Upper lobe of left lung (tissue), 6 donors: ENCODE data around the gene MIAT. TPM values are rescaled to one million over a fixed set of nuclear protein-coding genes. Genes with fewer than 3 reads are reported as not detected.

ENCODE experiments used
- ATAC-seq, 2 donors: fragments of 200-7000 bp; cut with Tn5 transposase; one replicate each; pipeline ENCODE4 v1.9.1; 2022; ENCODE audit warnings: mild to moderate bottlenecking in 2 of 2, moderate library complexity in 2 of 2; ENCODE audit not compliant: low FRiP score in 2 of 2
- DNase-seq, 2 donors: peaks; one replicate each; pipeline ENCODE4 v3.0.0-alpha.2; 2019 to 2020
- H3K27ac ChIP-seq, 4 donors: fragments of 200-600 bp; sonication (generic); one replicate each; pipeline ENCODE4 v1.5.1; 2016 to 2019
- H3K27me3 ChIP-seq, 4 donors: fragments of 200-600 bp; sonication (generic); one replicate each; pipeline ENCODE4 v1.5.1; 2017 to 2019
- H3K36me3 ChIP-seq, 4 donors: fragments of 200-600 bp; sonication (generic); one replicate each; pipeline ENCODE4 v1.5.1; 2016 to 2019
- H3K4me1 ChIP-seq, 4 donors: fragments of 200-600 bp; sonication (generic); one replicate each; pipeline ENCODE4 v1.5.1; 2018 to 2019
- H3K4me3 ChIP-seq, 4 donors: fragments of 200-600 bp; sonication (generic); one replicate each; pipeline ENCODE4 v1.5.1; 2017 to 2019; ENCODE audit warnings: mild to moderate bottlenecking in 2 of 4, moderate library complexity in 1 of 4
- H3K9me3 ChIP-seq, 4 donors: fragments of 200-600 bp; sonication (generic); one replicate each; pipeline ENCODE4 v1.5.1; 2018 to 2019
- EP300 ChIP-seq, 4 donors: sonication (generic); formaldehyde crosslinking; IDR thresholded peaks; one replicate each; pipeline ENCODE4 v1.5.1; 2017; ENCODE audit warnings: antibody characterized with exemption in 4 of 4, control low read depth in 2 of 4
- POLR2A ChIP-seq, 4 donors: fragments of 450-650 bp; IDR thresholded peaks; one replicate each; pipeline ENCODE4 v1.5.1; 2016 to 2017; ENCODE audit warnings: antibody characterized with exemption in 4 of 4, mild to moderate bottlenecking in 2 of 4
- POLR2AphosphoS5 ChIP-seq, 2 donors: sonication (generic); formaldehyde crosslinking; IDR thresholded peaks; one replicate each; pipeline ENCODE4 v1.5.1; 2017; ENCODE audit warnings: antibody characterized with exemption in 2 of 2
- WGBS, 2 donors: methylation state at CpG; one replicate each; pipeline ENCODE4 v1.1.5; 2017 to 2018; 5-methylcytosine and 5-hydroxymethylcytosine counted together
- total RNA-seq, 6 donors: library from RNA; depleted of rRNA in 4 of 6; stranded (reverse); fragments of >200 nt in 4 of 6; gene quantifications; one replicate each; pipeline versions ENCODE4 v1.1.0 to v1.2.1, GENCODE V29; 2016 to 2021
- TF ChIP-seq, protein P1 (sequence below), 6 experiments: fragments of 450-650 bp in 4 of 6; fragments of 200-600 bp in 2 of 6; sonication (generic) in 2 of 6; IDR thresholded peaks; one replicate each; pipeline ENCODE4 v1.5.1; 2016 to 2019; ENCODE audit warnings: antibody characterized with exemption in 6 of 6
- donor health status: DM: no; HTN: no; CAD: no; lungs with moderate emphysema.
- donor health status: DM: no; HTN: yes; CAD: no; lungs with severe emphysema.

Gene MIAT
- total RNA-seq, 6 donors from 2014 or later: 3.0 to 24.1 (median 6.1) TPM

- no peak overlapping the region for H3K4me3 ChIP-seq
- peaks cover 0 to 4% (median 0%) of the 10 kb centered on the region in 4 donors for H3K4me1 ChIP-seq
- no peak overlapping the region for H3K27ac ChIP-seq
- 93 to 99% methylated on average over 3 of the region's 3 CpGs for WGBS, 2 donors
- no peak for TF ChIP-seq POLR2AphosphoS5 (IDR thresholded peaks at IDR 0.05)
- no peak for TF ChIP-seq EP300 (IDR thresholded peaks at IDR 0.05)
- TF ChIP-seq POLR2A (IDR thresholded peaks at IDR 0.05): no peak
- TF ChIP-seq, protein P1, sequence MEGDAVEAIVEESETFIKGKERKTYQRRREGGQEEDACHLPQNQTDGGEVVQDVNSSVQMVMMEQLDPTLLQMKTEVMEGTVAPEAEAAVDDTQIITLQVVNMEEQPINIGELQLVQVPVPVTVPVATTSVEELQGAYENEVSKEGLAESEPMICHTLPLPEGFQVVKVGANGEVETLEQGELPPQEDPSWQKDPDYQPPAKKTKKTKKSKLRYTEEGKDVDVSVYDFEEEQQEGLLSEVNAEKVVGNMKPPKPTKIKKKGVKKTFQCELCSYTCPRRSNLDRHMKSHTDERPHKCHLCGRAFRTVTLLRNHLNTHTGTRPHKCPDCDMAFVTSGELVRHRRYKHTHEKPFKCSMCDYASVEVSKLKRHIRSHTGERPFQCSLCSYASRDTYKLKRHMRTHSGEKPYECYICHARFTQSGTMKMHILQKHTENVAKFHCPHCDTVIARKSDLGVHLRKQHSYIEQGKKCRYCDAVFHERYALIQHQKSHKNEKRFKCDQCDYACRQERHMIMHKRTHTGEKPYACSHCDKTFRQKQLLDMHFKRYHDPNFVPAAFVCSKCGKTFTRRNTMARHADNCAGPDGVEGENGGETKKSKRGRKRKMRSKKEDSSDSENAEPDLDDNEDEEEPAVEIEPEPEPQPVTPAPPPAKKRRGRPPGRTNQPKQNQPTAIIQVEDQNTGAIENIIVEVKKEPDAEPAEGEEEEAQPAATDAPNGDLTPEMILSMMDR (IDR thresholded peaks at IDR 0.05): no peak
- no peaks in the 10 kb centered on the region for H3K27me3 ChIP-seq
- ATAC-seq (no peak), DNase-seq (no peak)
- H3K36me3 ChIP-seq: no peaks in the 10 kb centered on the region
- no peaks in the 10 kb centered on the region for H3K9me3 ChIP-seq
Observed at GRCh38 chr22:26709617-26710390, 52.4 kb downstream of the MIAT start.

DNA sequence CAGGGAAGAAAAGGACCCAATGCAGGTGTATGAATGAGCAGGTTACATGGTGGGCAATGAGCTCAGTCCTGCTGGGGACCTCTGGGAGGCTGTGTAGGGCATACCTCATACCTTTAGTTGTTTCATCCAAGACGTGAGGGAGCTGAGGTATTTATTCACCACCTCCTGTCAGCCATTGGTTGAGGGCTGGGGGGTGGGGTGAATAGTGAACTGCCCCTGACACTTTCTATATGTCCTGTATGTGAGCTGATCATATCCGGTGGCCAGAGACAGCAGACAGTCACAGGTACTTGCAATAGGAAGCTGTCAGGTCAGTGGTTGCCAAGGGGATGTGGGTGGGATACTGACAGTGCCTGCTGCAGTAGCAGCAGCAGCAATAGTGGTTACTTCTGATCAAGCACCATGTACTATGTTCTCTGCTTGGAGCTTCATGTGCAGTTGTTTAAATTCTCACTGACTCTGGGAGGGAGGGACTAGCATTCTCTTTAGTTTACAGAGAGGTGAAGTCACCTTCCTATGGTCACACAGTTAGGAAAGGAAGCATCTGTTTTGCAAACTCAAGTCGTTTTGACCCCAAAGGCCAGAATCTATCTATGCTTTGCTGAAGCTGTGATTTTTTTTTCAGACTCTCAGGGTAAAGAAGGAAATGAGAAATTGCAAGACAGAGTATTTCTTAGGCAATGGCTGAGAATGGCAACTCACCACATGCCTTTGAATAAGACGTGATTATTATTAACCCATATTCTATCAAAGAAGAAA lies 54.0 kb downstream of the MIAT start:
- 66 to 69% methylated on average over 4 of the region's 4 CpGs for WGBS, 2 donors
- Histone ChIP-seq H3K4me3 (no peak overlapping the region), H3K27me3 (no peaks in the 10 kb centered on the region), H3K4me1 (peaks cover 0 to 4% (median 0%) of the 10 kb centered on the region in 4 donors), H3K27ac (no peak overlapping the region), H3K36me3 (no peaks in the 10 kb centered on the region), H3K9me3 (no peaks in the 10 kb centered on the region)
- no peak for ATAC-seq
- peak in 1 of 2 donors; percentile 22 for DNase-seq
- TF ChIP-seq POLR2AphosphoS5 (IDR thresholded peaks at IDR 0.05) (no peak), POLR2A (IDR thresholded peaks at IDR 0.05) (no peak), EP300 (IDR thresholded peaks at IDR 0.05) (no peak)
- TF ChIP-seq, protein P1 (IDR thresholded peaks at IDR 0.05): no peak

- Histone ChIP-seq H3K27me3 (no peaks in the 10 kb centered on the region), H3K27ac (no peak overlapping the region), H3K36me3 (peaks cover 0 to 3% (median 1%) of the 10 kb centered on the region in 4 donors), H3K4me1 (peaks cover 0 to 4% (median 0%) of the 10 kb centered on the region in 4 donors), H3K4me3 (no peak overlapping the region), H3K9me3 (no peaks in the 10 kb centered on the region)
- ATAC-seq (no peak), DNase-seq (no peak)
- 72 to 87% methylated on average over 8 of the region's 8 CpGs for WGBS, 2 donors
- TF ChIP-seq, protein P1 (IDR thresholded peaks at IDR 0.05): no peak
- TF ChIP-seq POLR2AphosphoS5 (IDR thresholded peaks at IDR 0.05) (no peak), EP300 (IDR thresholded peaks at IDR 0.05) (no peak), POLR2A (IDR thresholded peaks at IDR 0.05) (no peak)
Observed at GRCh38 chr22:26712158-26712557, 54.8 kb downstream of the MIAT start.

DNA sequence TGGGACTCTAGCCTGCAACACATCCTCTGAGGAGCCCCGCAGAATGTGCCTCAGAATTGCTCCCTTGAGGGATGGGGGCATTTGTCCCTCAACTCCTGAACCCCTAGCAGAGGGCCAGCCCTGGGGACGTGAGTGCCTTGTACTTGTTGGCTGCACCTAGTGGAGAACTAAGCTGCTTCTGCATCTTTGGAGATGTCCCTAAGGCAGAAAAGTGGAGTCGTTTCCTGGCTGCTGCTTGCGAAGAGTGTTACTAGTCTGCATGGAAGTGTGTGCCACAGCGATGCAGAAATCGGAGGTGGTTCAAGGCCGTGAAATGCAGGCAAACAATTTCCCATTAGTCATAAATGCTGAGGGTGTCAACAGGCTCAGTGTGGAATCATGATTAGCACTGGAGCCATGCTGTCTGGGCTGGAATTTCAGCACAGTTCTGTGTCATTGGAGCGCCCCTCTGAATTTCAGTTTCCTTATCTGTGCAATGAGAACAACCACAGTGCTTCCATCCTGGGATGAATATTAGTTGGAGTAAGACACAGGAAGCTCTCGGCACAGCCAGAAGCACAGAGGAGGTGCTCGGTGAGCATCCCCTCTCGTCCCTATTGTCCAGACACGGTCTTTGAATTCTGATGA lies 56.5 kb downstream of the MIAT start:
- H3K4me3 ChIP-seq: no peak overlapping the region
- no peak overlapping the region for H3K27ac ChIP-seq
- peaks cover 0 to 4% (median 2%) of the 10 kb centered on the region in 4 donors for H3K4me1 ChIP-seq
- no peak for DNase-seq
- TF ChIP-seq EP300 (IDR thresholded peaks at IDR 0.05): no peak
- TF ChIP-seq POLR2AphosphoS5 (IDR thresholded peaks at IDR 0.05): no peak
- TF ChIP-seq POLR2A (IDR thresholded peaks at IDR 0.05): no peak
- TF ChIP-seq, protein P1 (IDR thresholded peaks at IDR 0.05): no peak
- H3K9me3 ChIP-seq: no peaks in the 10 kb centered on the region
- H3K27me3 ChIP-seq: no peaks in the 10 kb centered on the region
- H3K36me3 ChIP-seq: peaks cover 0 to 19% (median 9%) of the 10 kb centered on the region in 4 donors
- ATAC-seq: no peak
- 74 to 85% methylated on average over 11 to 12 of the region's 12 CpGs for WGBS, 2 donors
